Activated CD8-positive, alpha-beta T cell treated with anti-CD3 and anti-CD28 coated beads for 36 hours (primary cell): ENCODE results near the gene EXOSC10. TPM values are rescaled to one million over a fixed set of nuclear protein-coding genes. Genes with fewer than 3 reads are reported as not detected.

Source experiments
- ATAC-seq: fragments of 200-7000 bp; cut with Tn5 transposase; one replicate; pipeline ENCODE4 v1.10.0; 2021; ENCODE audit warnings: mild to moderate bottlenecking, moderate library complexity
- CTCF ChIA-PET: fragments of 350-600 bp; sonication (Branson Sonifier 250); formaldehyde crosslinking; loops from one replicate; lab custom pipeline; 2021; ENCODE audit warnings: antibody characterized with exemption; lab: Charles Lee
- POLR2A ChIA-PET: fragments of 350-600 bp; sonication (Branson Sonifier 250); formaldehyde crosslinking; loops from one replicate; lab custom pipeline; 2021; ENCODE audit warnings: antibody characterized with exemption; lab: Charles Lee
- DNase-seq: peaks from one replicate; pipeline ENCODE4 v3.0.0-alpha.2; 2020
- H3K27ac Mint-ChIP-seq: one replicate; pipeline ENCODE4 v1.8.0; 2021; ENCODE audit warnings: mild to moderate bottlenecking, mixed read lengths
- H3K27me3 Mint-ChIP-seq: one replicate; pipeline ENCODE4 v1.8.0; 2021; ENCODE audit warnings: mixed read lengths
- H3K36me3 Mint-ChIP-seq: one replicate; pipeline ENCODE4 v1.8.0; 2021; ENCODE audit warnings: low read depth, mixed read lengths
- H3K4me1 Mint-ChIP-seq: one replicate; pipeline ENCODE4 v1.8.0; 2021; ENCODE audit warnings: low read depth, mixed read lengths
- H3K4me3 Mint-ChIP-seq: one replicate; pipeline ENCODE4 v1.8.0; 2021; ENCODE audit warnings: mild to moderate bottlenecking, moderate library complexity, mixed read lengths
- H3K9me3 Mint-ChIP-seq: one replicate; pipeline ENCODE4 v1.8.0; 2021; ENCODE audit warnings: mixed read lengths
- intact Hi-C: fragments of 100-400 bp; cut with micrococcal nuclease; formaldehyde crosslinking; loops from one replicate; pipeline ENCODE4 v1.10.0; 2022
- total RNA-seq, 2 experiments: library from RNA; stranded (reverse); gene quantifications; one replicate each; pipeline ENCODE4 v1.2.3, GENCODE V29; 2021
- TF ChIP-seq, protein P1 (sequence below): fragments of 200-600 bp; IDR thresholded peaks from one replicate; pipeline ENCODE4 v1.8.0; 2022; ENCODE audit warnings: antibody characterized with exemption, mild to moderate bottlenecking

EXOSC10 gene
- total RNA-seq, 2 experiments from 2014 or later: 66.6 to 69.8 TPM

DNA sequence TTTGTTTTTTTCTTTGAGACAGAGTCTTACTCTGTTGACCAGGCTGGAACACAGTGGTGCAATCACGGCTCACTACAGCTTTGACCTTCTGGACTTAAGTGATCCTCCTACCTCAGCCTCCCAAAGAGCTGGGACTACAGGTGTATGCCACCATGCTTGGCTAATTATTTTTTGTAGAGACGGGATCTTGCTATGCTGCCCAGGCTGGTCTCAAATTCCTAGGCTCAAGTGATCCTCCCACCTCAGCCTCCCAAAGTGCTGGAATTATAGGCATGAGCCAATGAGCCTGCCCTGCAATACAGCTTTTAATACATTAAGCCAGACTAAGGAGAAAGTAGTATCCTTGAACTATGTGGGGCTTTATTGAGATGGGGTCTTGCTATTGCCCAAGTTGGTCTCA, 16.6 kb upstream of the EXOSC10 start:
- POLR2A ChIA-PET: no interaction called here

DNA sequence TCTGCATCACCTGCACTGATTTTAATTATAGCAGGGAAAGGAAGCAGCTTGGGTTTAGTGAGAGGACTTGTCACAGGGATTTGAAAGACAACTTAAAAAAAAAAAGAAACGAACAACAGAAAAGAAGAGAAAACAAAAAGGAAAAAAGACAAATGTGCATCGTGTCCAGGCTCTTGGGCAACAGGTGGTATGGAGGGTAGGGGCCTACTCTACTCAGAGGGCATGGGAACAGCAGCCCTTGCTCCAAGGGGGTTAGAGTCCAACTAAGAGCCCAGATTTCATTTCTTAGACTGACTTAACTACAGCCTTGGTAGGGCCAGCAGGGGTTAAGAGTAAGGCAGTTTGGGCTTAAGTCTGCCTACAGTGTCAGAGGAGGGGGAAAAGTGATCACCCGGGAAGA, 15.3 kb upstream of the EXOSC10 start:
- Mint-ChIP-seq H3K27me3 (no peaks in the 10 kb centered on the region), H3K4me1 (no peaks in the 10 kb centered on the region), H3K27ac (no peak overlapping the region), H3K4me3 (no peak overlapping the region), H3K9me3 (no peaks in the 10 kb centered on the region), H3K36me3 (peaks cover 30% of the 10 kb centered on the region)
- ATAC-seq (no peak), DNase-seq (no peak)
- TF ChIP-seq, protein P1, sequence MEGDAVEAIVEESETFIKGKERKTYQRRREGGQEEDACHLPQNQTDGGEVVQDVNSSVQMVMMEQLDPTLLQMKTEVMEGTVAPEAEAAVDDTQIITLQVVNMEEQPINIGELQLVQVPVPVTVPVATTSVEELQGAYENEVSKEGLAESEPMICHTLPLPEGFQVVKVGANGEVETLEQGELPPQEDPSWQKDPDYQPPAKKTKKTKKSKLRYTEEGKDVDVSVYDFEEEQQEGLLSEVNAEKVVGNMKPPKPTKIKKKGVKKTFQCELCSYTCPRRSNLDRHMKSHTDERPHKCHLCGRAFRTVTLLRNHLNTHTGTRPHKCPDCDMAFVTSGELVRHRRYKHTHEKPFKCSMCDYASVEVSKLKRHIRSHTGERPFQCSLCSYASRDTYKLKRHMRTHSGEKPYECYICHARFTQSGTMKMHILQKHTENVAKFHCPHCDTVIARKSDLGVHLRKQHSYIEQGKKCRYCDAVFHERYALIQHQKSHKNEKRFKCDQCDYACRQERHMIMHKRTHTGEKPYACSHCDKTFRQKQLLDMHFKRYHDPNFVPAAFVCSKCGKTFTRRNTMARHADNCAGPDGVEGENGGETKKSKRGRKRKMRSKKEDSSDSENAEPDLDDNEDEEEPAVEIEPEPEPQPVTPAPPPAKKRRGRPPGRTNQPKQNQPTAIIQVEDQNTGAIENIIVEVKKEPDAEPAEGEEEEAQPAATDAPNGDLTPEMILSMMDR: no peak
- CTCF ChIA-PET: interaction anchor here (1.7 kb wide), 1 partner anchor 77 kb away, joined by 7 read pairs; no protein-coding TSS in a partner anchor
- POLR2A ChIA-PET: interaction anchor here (1.0 kb wide), 1 partner anchor 77 kb away, joined by 3 read pairs; no protein-coding TSS in a partner anchor
- intact Hi-C loops: no loop called here

More for the DNA sequence above, 16.6 kb upstream of the EXOSC10 start:
- no peak for ATAC-seq
- H3K36me3 Mint-ChIP-seq: peaks cover 32% of the 10 kb centered on the region
- H3K27me3 Mint-ChIP-seq: no peaks in the 10 kb centered on the region
- no peak for DNase-seq
- intact Hi-C loops: no loop called here
- TF ChIP-seq, protein P1: no peak
- H3K4me1 Mint-ChIP-seq: no peaks in the 10 kb centered on the region
- H3K27ac Mint-ChIP-seq: no peak overlapping the region
- CTCF ChIA-PET: interaction anchor here (1.1 kb wide), 1 partner anchor 79 kb away, joined by 5 read pairs; no protein-coding TSS in a partner anchor
- no peak overlapping the region for H3K4me3 Mint-ChIP-seq
- no peaks in the 10 kb centered on the region for H3K9me3 Mint-ChIP-seq

DNA sequence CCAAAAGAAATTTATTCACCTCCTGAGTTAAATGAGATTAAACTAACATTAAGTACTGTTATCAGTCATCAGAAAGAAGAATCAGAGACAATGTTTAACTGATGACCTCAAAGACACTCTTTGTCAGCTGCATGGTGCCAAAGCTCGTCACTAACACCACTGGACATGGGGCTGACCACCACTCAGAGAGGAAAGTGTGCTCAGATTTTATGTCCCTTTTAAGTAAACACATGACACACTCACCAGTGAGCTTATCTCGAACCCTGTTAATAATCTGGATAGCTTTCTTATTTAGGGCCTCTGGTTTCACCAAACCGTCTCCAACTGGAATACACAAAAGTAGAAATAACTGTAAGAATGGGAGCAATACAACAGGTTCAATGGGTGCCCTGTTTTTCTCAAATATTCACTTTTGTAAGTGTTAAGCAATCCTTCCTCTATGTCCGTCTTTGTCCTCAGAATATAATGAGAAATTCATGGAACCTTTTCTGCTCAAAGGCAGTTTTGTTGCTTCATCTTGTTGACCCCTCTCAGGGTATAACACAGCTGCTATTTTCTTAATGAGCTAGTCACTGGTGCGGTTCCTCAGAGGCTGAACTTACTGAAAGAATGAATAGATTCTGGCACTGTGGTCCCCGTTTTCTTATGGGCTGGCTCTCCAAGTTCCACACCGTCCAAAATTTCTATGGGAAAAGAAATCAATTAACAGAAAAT, 9.5 kb upstream of the EXOSC10 start:
- CTCF ChIA-PET: interaction anchor here (1.2 kb wide), 1 partner anchor 71 kb away, joined by 10 read pairs; no protein-coding TSS in a partner anchor
- TF ChIP-seq, protein P1: no peak
- Mint-ChIP-seq H3K27me3 (no peaks in the 10 kb centered on the region), H3K9me3 (no peaks in the 10 kb centered on the region), H3K36me3 (peaks cover 35% of the 10 kb centered on the region), H3K27ac (no peak overlapping the region), H3K4me1 (no peaks in the 10 kb centered on the region), H3K4me3 (no peak overlapping the region)
- ATAC-seq (no peak), DNase-seq (no peak)
- intact Hi-C loops: no loop called here
- POLR2A ChIA-PET: interaction anchor here (1.7 kb wide), 1 partner anchor 33 kb away, joined by 4 read pairs; no protein-coding TSS in a partner anchor

DNA sequence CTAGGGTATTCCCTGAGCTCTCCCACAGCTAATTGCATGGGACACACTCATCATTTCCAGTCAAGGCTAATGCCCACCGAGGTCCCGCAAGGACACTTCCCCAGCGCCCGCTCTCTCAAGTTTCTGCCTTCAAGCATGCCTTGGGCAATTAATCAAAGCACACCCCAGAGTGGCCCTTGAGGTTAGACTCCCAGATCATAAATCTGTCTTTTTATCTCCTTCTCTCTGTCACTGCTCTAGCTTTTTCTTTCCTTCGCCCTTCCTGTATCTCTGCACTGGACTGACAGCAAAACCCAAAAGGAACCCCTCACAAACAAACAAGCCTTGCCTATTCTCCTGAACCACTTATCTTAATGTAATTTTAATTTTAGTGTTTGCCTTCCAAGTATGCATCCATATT, 7.9 kb upstream of the EXOSC10 start:
- Mint-ChIP-seq H3K4me3 (no peak overlapping the region), H3K27ac (no peak overlapping the region), H3K4me1 (no peaks in the 10 kb centered on the region), H3K27me3 (no peaks in the 10 kb centered on the region), H3K9me3 (no peaks in the 10 kb centered on the region), H3K36me3 (peaks cover 26% of the 10 kb centered on the region)
- ATAC-seq (no peak), DNase-seq (no peak)
- POLR2A ChIA-PET: interaction anchor here (0.8 to 1.4 kb wide), 4 partner anchors 26 to 538 kb away, joined by 3 to 4 read pairs (median 3); no protein-coding TSS in a partner anchor
- CTCF ChIA-PET: interaction anchor here (0.6 to 1.7 kb wide), 3 partner anchors 9 to 70 kb away, joined by 3 to 6 read pairs (median 6); partner anchors contain the start of gene EXOSC10
- intact Hi-C loops: no loop called here
- TF ChIP-seq, protein P1: no peak

DNA sequence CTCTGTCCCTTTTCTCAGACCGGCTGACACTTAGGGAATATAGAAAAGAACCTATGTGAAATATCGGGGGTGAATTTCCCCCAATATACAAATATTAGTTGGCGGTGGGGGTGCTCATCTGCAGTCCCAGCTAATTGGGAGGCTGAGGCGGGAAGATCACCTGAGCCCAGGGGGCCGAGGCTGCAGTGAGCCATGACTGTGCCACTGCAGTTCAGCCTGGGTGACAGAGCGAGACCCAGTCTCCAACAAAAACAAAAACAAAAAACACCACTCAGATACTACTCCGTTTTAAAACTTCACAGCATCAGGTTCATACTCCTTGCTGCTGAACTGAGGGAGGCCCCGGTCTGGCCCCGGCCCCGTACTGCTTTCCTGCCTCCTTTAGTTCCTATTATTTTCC, 5.9 kb upstream of the EXOSC10 start:
- no peak overlapping the region for H3K4me3 Mint-ChIP-seq
- TF ChIP-seq, protein P1: no peak

More for the DNA sequence above, 5.9 kb upstream of the EXOSC10 start:
- ChIA-PET POLR2A (interaction anchor here (1.4 kb wide), 1 partner anchor 11 kb away, joined by 3 read pairs; no protein-coding TSS in a partner anchor), CTCF (no interaction called here)
- Mint-ChIP-seq H3K27me3 (no peaks in the 10 kb centered on the region), H3K4me1 (no peaks in the 10 kb centered on the region), H3K36me3 (peaks cover 24% of the 10 kb centered on the region), H3K27ac (no peak overlapping the region), H3K9me3 (no peaks in the 10 kb centered on the region)
- ATAC-seq (no peak), DNase-seq (no peak)
- intact Hi-C loops: no loop called here
